DMS79 treated with DMSO at 0.1 percent for 48 hours (cell line): ENCODE results near the gene TTLL9.
"Not testable (repeated sequence)": the region's sequence is repeated elsewhere in the genome, so short reads cannot be mapped to it uniquely, and the experiment has no call there.

Experiments
- DNase-seq: peaks from one replicate; lab custom pipeline; 2025; lab: John Stamatoyannopoulos, UW

Gene TTLL9

DNA sequence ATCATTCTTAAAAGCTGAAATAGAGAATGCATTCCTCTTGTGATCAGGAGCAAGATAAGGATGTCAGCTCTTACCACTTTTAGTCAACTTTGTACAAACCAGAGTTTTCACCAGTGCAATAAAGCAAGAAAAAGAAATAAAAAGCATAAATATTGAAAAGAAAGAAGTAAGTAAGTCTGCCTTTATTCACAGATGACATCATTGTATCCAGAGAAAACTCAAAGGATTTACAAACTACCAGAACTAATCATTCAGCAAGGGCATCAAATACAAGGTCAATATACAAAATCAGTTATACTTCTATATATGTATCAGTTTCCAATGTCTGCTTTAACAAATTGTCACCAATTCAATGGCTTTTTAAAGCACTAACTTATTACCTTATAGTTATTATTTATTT lies 13.4 kb downstream of the TTLL9 start:
- DNase-seq: no peak

GRCh38 chr20:31890646-31891045 lies 20.2 kb downstream of the TTLL9 start:
- no peak for DNase-seq

GRCh38 chr20:31894980-31895675 lies 24.7 kb downstream of the TTLL9 start:
- no peak for DNase-seq

DNA sequence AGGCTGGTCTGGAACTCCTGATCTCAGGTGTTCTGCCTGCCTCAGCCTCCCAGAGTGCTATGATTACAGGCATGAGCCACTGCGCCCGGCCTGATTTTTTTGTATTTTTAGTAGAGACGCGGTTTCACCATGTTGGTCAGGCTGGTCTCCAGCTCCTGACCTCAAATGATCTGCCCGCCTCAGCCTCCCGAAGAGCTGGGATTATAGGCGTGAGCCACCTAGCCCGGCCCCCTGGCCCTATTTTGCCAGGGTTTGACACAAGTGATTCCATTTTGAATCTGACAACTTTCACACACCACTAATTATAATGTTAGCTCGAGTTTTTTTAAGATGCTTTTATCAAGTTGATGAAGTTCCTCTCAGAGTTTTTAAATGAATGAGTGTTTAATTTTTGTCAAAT lies 25.6 kb downstream of the TTLL9 start:
- no peak for DNase-seq

GRCh38 chr20:31897541-31897940 lies 27.1 kb downstream of the TTLL9 start:
- DNase-seq: no peak

DNA sequence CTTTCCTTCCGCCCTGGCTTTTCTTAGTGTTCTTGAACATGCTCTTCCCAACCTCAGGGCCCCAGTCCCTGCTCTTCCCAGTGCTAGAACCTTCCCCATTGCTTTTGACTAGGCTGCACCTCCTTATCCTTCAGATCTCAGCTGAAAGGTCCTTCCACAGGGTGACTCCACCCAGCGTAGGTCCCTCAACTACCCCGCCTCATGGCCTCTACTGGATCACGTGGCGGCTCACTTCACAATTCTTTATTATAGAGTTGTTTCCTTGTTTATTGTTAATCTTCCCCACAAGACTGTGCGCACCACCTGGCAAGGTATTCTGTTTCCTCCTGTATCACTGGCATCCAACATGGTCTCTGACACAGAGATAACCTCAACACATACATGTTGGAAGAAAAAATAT lies 31.2 kb downstream of the TTLL9 start:
- no peak for DNase-seq

GRCh38 chr20:31903627-31904386 lies 33.4 kb downstream of the TTLL9 start:
- no peak for DNase-seq

GRCh38 chr20:31906001-31906400 lies 35.6 kb downstream of the TTLL9 start:
- no peak for DNase-seq

- DNase-seq: no peak
Observed at GRCh38 chr20:31907046-31907445, 36.6 kb downstream of the TTLL9 start.

GRCh38 chr20:31908016-31908415 lies 37.6 kb downstream of the TTLL9 start:
- DNase-seq: no peak

- DNase-seq: no peak
Observed at GRCh38 chr20:31908424-31908823, 38.0 kb downstream of the TTLL9 start.

DNA sequence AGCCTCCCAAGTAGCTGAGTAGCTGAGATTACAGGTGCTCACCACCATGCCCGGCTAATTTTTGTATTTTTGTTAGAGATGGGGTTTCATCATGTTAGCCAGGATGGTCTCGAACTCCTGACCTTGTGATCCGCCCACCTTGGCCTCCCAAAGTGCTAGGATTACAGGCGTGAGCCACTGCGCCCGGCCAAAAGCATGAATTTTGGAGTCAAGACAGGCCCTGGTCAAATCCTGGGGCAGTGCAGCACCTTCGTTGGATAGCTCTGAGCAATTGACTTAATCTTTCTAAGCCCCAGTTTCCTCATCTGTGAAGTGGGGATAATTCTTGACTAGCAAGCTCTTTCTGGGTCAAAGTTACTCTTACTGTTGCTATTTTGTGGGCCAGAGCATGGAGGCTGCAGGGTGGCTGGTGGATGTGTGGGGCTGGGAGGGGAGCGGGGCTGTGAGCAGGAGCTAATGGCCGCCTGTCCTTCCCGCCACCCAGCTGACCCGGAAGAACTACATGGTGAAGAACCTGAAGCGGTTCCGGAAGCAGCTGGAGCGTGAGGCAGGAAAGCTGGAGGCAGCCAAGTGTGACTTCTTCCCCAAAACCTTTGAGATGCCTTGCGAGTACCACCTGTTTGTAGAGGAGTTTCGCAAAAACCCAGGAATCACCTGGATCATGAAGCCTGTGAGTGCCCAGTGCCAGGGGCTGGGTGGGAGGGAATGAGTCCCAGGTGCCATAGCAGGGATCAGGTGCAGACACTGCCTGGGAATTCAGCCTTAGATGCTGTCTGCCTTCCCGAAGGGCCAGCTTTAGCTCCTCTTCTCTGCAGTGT lies 39.0 kb downstream of the TTLL9 start:
- no peak for DNase-seq

DNA sequence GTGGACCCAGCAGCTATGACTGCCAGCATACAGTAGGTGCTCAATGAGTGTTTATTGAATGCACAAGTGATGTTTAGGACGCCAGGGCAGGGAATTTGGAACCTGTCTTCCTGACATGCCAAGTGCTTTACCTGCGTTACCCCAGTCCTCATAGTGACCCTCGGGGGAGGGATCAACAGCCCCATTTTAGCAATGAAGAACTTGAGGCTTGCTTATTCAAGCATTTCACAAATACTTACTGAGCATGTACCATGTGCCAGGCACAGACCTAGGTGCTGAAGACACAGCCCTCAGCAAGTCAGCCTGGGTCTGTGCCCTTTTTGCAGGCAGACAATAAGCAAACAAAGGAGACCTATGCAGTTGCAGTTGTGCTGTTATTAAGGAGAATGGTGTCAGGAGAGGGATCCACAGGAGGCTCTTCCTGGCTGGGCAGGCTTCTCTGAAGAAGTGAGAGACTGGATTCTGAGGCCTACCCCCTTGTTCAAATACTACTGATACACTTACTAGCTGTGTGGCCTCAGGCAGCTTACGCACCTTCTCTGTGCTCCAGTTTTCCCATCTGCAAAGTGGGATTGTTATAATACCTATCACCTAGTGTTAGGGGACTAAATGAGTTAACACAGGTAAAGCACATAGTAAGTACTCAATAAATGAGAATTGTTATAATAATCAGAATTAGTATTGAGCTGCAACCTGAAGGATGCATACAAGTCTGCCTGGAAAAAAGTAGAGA lies 39.8 kb downstream of the TTLL9 start:
- DNase-seq: no peak

DNA sequence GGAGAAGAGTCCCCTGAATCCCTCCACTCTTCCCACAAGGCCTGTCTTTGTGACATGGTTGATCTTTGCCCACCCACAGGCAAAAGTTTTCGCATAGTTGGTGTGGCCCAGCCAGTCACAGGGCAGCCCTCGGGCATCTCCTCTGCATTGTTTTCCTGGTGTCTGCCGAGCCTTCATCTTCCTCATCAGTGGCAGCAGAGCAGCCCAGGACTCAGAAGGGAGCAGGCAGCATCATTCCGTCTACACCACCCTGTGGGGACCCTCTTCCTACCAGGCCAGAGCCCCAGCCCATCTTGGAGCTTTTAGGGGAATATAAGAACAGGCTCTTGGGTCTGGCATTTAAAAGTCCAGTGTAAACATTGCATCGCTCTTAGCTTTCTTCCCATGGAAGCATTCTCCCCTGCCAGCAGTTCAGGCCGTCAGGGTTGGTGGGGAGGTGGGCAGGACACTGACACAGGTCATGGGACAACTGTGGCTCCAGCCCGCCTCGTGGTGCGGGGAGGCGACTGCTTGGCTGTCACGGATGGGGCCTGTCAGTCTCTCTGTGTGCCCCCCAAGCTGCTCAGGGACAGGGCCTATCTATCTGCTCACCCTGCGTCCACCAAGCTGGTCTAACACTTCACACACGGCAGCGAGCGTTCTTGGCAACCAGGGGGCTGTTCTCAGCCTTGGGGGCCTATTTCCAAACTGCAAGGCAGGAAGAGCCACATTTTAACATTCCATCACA lies 43.2 kb downstream of the TTLL9 start:
- no peak for DNase-seq

- DNase-seq: no peak
Observed at GRCh38 chr20:31914170-31914569, 43.7 kb downstream of the TTLL9 start.

- no peak for DNase-seq
Observed at GRCh38 chr20:31915491-31916280, 45.3 kb downstream of the TTLL9 start.

DNA sequence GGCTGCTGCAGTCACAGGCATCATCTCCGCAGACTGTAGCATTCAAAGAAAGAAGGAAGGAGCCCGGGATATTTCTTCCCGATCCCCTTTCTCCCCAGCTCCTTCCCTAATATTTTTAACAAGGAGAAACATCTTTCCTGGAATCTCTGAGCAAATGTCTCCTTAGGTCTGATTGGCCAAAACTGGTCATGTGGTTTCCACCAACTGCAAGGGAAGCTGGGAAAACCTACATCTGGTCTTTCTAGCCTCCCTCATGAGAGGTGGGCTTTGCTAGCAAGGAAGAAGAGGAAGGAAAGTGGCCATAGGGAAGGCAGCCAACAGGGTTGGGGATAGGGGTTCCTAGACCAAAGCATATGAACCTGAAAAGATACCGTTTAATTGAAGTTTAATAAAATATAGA lies 46.3 kb downstream of the TTLL9 start:
- no peak for DNase-seq

DNA sequence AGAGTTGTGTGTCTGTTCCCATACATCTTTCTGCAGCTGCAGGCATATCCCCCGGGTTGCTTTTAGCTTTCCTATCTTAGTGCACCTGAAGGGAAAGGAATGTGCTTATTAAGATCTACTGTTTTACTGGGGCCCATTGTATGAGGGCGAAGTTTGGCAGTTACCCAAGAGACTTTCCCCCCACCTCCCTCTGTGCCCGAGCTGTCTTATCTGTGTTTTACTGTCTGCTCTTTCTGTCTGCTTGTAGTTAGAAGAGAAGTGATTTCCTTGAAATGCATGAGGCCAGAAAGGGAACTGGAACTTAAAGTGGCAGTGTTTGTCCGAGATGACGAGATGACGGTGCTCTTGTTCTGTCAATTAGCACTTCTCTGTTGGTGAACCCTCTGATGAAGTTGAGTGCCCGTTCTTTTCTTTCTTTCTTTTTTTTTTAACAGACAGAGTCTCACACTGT lies 47.6 kb downstream of the TTLL9 start:
- DNase-seq: not testable (repeated sequence)

DNA sequence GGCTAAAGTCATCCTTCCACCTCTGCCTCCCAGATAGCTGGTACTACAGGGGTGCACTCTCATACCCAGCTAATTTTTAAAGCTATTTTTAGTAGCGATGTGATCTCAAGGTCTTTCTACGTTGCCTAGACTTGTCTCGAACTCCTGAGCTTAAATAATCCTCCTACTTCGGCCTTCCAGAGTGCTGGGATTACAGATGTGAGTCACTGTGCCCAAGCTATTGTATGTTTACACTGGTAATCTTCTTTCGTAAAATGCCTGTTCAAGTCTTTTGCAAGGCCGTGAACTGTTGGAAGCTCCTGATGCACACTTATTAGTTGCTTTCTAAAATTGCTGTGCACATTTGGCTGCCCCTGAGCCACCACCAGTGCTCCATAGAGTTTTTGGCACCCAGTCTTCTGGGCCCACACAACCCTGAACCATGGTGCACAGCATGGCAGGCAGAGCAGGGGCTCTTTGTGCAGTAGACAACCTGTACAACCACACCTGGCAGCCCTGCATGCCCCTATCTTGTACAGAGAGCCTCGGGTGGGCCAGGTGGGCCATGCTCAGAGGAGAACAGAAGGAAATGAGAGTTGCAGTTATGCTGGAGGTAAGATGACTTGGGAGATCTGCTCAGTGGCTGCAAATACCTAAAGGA lies 48.2 kb downstream of the TTLL9 start:
- no peak for DNase-seq
